Transverse colon (tissue), 3 donors: ENCODE results near the gene AGPAT3.

ENCODE experiments used
- CTCF ChIP-seq, 5 experiments: fragments of 200-600 bp in 3 of 5; fragments of 450-650 bp in 2 of 5; sonication (generic) in 3 of 5; IDR thresholded peaks; 1 replicate in 2 of 5; 2 replicates in 3 of 5; pipeline ENCODE4 v1.5.1; 2016 to 2017; ENCODE audit warnings: antibody characterized with exemption in 5 of 5, inconsistent platforms in 3 of 5, mild to moderate bottlenecking in 2 of 5, moderate library complexity in 1 of 5
- EP300 ChIP-seq: sonication (generic); formaldehyde crosslinking; IDR thresholded peaks from one replicate; pipeline ENCODE4 v1.6.1; 2017; ENCODE audit warnings: antibody characterized with exemption, low read depth
- POLR2A ChIP-seq: fragments of 450-650 bp; IDR thresholded peaks from one replicate; pipeline ENCODE4 v1.6.1; 2016; ENCODE audit warnings: antibody characterized with exemption, mild to moderate bottlenecking, moderate library complexity

GRCh38 chr21:43991447-43991991 is 126.5 kb downstream of the AGPAT3 start:
- TF ChIP-seq CTCF (IDR thresholded peaks at IDR 0.05), result no peak
- TF ChIP-seq EP300, result no peak
- no peak for TF ChIP-seq POLR2A
